Measurements from ENCODE around the gene CERT1.

Gene CERT1

DNA sequence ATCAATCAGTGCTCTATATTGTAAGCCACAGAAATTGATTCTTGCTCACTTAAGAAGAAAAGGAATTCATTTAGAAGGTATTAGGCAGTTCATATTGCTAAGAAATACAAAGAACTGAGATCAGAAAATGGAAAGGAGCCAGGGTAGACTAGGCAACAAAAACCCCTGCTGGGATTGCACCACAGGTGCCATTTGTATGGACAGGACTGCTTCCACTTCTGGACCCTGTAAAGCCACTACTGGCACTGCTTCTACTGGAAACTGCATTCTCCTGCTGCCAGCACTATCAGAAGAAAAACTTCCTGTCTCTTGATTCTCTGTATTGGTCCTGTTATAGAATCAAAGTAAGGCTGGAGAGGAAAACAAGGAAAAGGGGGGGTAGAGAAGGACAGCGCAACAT lies 45.9 kb downstream of the CERT1 start:
- H3K4me1 ChIP-seq (ENCODE audit: insufficient read depth, low read length, severe bottlenecking), result peaks cover 18% of the 10 kb centered on the region
- no peak overlapping the region for H3K9ac ChIP-seq (ENCODE audit: low read length)
- no peak overlapping the region for H3K4me3 ChIP-seq (ENCODE audit: low read depth, low read length, poor library complexity, severe bottlenecking)
- H2AFZ ChIP-seq (ENCODE audit: low read length), result no peak overlapping the region
- no peaks in the 10 kb centered on the region for H3K27me3 ChIP-seq (ENCODE audit: insufficient read depth, low read length)
- TF ChIP-seq EZH2 (IDR thresholded peaks at IDR 0.05; ENCODE audit: borderline replicate concordance, low read length) (no peak), CTCF (IDR thresholded peaks at IDR 0.05; ENCODE audit: low read length) (no peak)
- no peaks in the 10 kb centered on the region for H3F3A ChIP-seq (ENCODE audit: insufficient read depth, low read length)
- H3K36me3 ChIP-seq (ENCODE audit: insufficient read depth, low read length), result no peaks in the 10 kb centered on the region; the same call in 1 of the 2 replicates
- peaks cover 19% of the 10 kb centered on the region; the same call in 1 of the 2 replicates for H3K9me3 ChIP-seq (ENCODE audit: low read length)
- 0 out of 2 replicates have a peak, but pooled peaks cover 16% of the 10 kb centered on the region for H3K79me2 ChIP-seq (ENCODE audit: insufficient read depth, low read length)
- no peak overlapping the region for H3K27ac ChIP-seq (ENCODE audit: low read depth, low read length, poor library complexity, severe bottlenecking)
- H3K9me2 ChIP-seq (ENCODE audit: low read depth, low read length), result no peaks in the 10 kb centered on the region
- H4K20me1 ChIP-seq (ENCODE audit: insufficient read depth, low read length), result no peaks in the 10 kb centered on the region
- no peak overlapping the region for H3K4me2 ChIP-seq (ENCODE audit: low read length)

DNA sequence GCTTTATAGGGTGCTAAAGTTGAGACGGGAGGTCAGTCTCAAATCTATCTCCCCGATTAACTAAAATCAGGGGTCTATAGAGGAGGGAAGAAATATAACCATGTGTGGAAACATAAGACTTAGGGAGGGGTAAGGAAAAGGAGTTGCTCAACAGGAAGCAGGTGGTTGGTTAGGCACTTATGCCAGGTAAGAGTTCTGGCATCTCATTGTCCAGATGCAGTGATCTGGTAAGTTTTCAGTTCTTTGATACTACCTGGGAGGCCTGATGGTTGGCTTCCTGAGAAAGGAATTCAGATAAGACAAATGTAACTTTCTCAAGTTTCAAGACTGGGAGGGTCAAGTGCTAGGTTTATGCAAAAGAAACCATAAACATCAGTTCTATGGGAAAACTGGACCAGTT lies 47.7 kb downstream of the CERT1 start:
- H3K4me3 ChIP-seq (ENCODE audit: low read depth, low read length, poor library complexity, severe bottlenecking), result no peak overlapping the region
- H3K4me1 ChIP-seq (ENCODE audit: insufficient read depth, low read length, severe bottlenecking), result peaks cover 22% of the 10 kb centered on the region
- 0 out of 2 replicates have a peak, but pooled peaks cover 3% of the 10 kb centered on the region for H3K79me2 ChIP-seq (ENCODE audit: insufficient read depth, low read length)
- no peaks in the 10 kb centered on the region; the same call in 1 of the 2 replicates for H3K36me3 ChIP-seq (ENCODE audit: insufficient read depth, low read length)
- peaks cover 6% of the 10 kb centered on the region; the same call in 1 of the 2 replicates for H3K9me3 ChIP-seq (ENCODE audit: low read length)
- H3K27ac ChIP-seq (ENCODE audit: low read depth, low read length, poor library complexity, severe bottlenecking), result no peak overlapping the region
- no peaks in the 10 kb centered on the region for H4K20me1 ChIP-seq (ENCODE audit: insufficient read depth, low read length)
- H3K9ac ChIP-seq (ENCODE audit: low read length), result no peak overlapping the region
- H3F3A ChIP-seq (ENCODE audit: insufficient read depth, low read length), result no peaks in the 10 kb centered on the region
- H3K4me2 ChIP-seq (ENCODE audit: low read length), result no peak overlapping the region
- H3K27me3 ChIP-seq (ENCODE audit: insufficient read depth, low read length), result no peaks in the 10 kb centered on the region
- H3K9me2 ChIP-seq (ENCODE audit: low read depth, low read length), result no peaks in the 10 kb centered on the region
- TF ChIP-seq EZH2 (IDR thresholded peaks at IDR 0.05; ENCODE audit: borderline replicate concordance, low read length), result no peak
- TF ChIP-seq CTCF (IDR thresholded peaks at IDR 0.05; ENCODE audit: low read length), result no peak
- H2AFZ ChIP-seq (ENCODE audit: low read length), result no peak overlapping the region

GRCh38 chr5:75461679-75462078 lies 49.8 kb downstream of the CERT1 start:
- Histone ChIP-seq H3F3A (ENCODE audit: insufficient read depth, low read length) (no peaks in the 10 kb centered on the region), H3K9me3 (ENCODE audit: low read length) (no peaks in the 10 kb centered on the region), H3K36me3 (ENCODE audit: insufficient read depth, low read length) (peaks cover 4% of the 10 kb centered on the region; the same call in 1 of the 2 replicates), H3K79me2 (ENCODE audit: insufficient read depth, low read length) (no peaks in the 10 kb centered on the region), H4K20me1 (ENCODE audit: insufficient read depth, low read length) (no peaks in the 10 kb centered on the region), H3K27ac (ENCODE audit: low read depth, low read length, poor library complexity, severe bottlenecking) (no peak overlapping the region), H2AFZ (ENCODE audit: low read length) (no peak overlapping the region), H3K27me3 (ENCODE audit: insufficient read depth, low read length) (no peaks in the 10 kb centered on the region), H3K9ac (ENCODE audit: low read length) (no peak overlapping the region), H3K4me3 (ENCODE audit: low read depth, low read length, poor library complexity, severe bottlenecking) (no peak overlapping the region), H3K9me2 (ENCODE audit: low read depth, low read length) (no peaks in the 10 kb centered on the region), H3K4me1 (ENCODE audit: insufficient read depth, low read length, severe bottlenecking) (peaks cover 22% of the 10 kb centered on the region), H3K4me2 (ENCODE audit: low read length) (peak overlapping the region; percentile 44; the same call in 1 of the 2 replicates)
- TF ChIP-seq CTCF (IDR thresholded peaks at IDR 0.05; ENCODE audit: low read length) (no peak), EZH2 (IDR thresholded peaks at IDR 0.05; ENCODE audit: borderline replicate concordance, low read length) (no peak)

All from OCI-LY1 (cell line).